Pancreas (tissue), 10 donors: ENCODE measurements around the gene NSD2. TPM values are rescaled to one million over a fixed set of nuclear protein-coding genes. Genes with fewer than 3 reads are reported as not detected.

Experiments
- ATAC-seq, 4 donors: fragments of 200-7000 bp; cut with Tn5 transposase; one replicate each; pipeline versions ENCODE4 v1.8.0 to v1.9.1; 2020; ENCODE audit warnings: mild to moderate bottlenecking in 4 of 4, moderate library complexity in 4 of 4
- DNase-seq, 6 donors: peaks; one replicate each; pipeline ENCODE4 v3.0.0-alpha.2; 2020
- FAIRE-seq: peaks from 2 replicates; lab custom pipeline; 2012; peaks lifted over from hg19 to GRCh38; lab: Jason Lieb, UNC
- H3K27ac ChIP-seq, 4 donors: fragments of 200-600 bp; sonication (generic); 1 replicate in 3 of 4; 2 replicates in 1 of 4; pipeline versions ENCODE4 v1.5.0 to v1.8.0; 2020
- H3K27me3 ChIP-seq, 4 donors: fragments of 200-600 bp; one replicate each; pipeline ENCODE4 v1.8.0; 2021
- H3K36me3 ChIP-seq, 3 donors: fragments of 200-600 bp; sonication (generic) in 1 of 3; one replicate each; pipeline versions ENCODE4 v1.5.0 to v1.8.0; 2020 to 2021
- H3K4me1 ChIP-seq, 3 donors: fragments of 200-600 bp; one replicate each; pipeline ENCODE4 v1.8.0; 2021
- H3K4me3 ChIP-seq, 4 donors: fragments of 200-600 bp; sonication (generic) in 2 of 4; one replicate each; pipeline versions ENCODE4 v1.5.0 to v1.8.0; 2020 to 2021
- H3K9me3 ChIP-seq, 4 donors: fragments of 200-600 bp; one replicate each; pipeline ENCODE4 v1.8.0; 2021
- WGBS, 2 donors: extraction: QIAGEN DNeasy Blood & Tissue Kit; methylation state at CpG; one replicate each; pipeline ENCODE4 v1.1.7; 2013; 5-methylcytosine and 5-hydroxymethylcytosine counted together
- intact Hi-C, 3 donors: fragments of 100-400 bp; cut with DNase I; formaldehyde crosslinking; loops; one replicate each; pipeline versions ENCODE4 v1.11.1 to v1.14.2; 2022
- polyA plus RNA-seq, 2 donors: library from polyadenylated mRNA; stranded (reverse); fragments of 200-250 nt; gene quantifications; one replicate each; pipeline ENCODE4 v1.2.3, GENCODE V29; 2013
- total RNA-seq, 6 donors: library from RNA; stranded (reverse); fragmentation: NEBNext Ultra II Directional in 4 of 6; extraction: Animal tissue kit (Norgen Biotek cat#: 25700) in 4 of 6; gene quantifications; one replicate each; pipeline versions ENCODE4 v1.2.1 to v1.2.4, GENCODE V29; 2021 to 2023
- TF ChIP-seq, protein P1 (sequence below), 4 donors: fragments of 200-600 bp; sonication (generic) in 3 of 4; IDR thresholded peaks; one replicate each; pipeline versions ENCODE4 v1.5.0 to v1.8.0; 2021; ENCODE audit warnings: antibody characterized with exemption in 4 of 4
- donor health status: healthy with polysubstance abuse.
- donor health status: DM: no; HTN: no; CAD: no; lungs with moderate emphysema.
- donor health status: DM: no; HTN: no; CAD: no.
- donor health status: control.
- donor health status: control.
- donor health status: Bipolar disorder and iron deficiency.
- donor health status: DM: yes; HTN: yes; CAD: no.
- donor health status: DM: no; HTN: no; CAD: no.
- donor health status: DM: no; HTN: no; CAD: no.
- donor health status: DM: yes; HTN: yes; CAD: no.

Gene NSD2
- total and polyA plus RNA-seq, 8 donors = 11.7 to 36.6 (median 22.4) TPM

DNA sequence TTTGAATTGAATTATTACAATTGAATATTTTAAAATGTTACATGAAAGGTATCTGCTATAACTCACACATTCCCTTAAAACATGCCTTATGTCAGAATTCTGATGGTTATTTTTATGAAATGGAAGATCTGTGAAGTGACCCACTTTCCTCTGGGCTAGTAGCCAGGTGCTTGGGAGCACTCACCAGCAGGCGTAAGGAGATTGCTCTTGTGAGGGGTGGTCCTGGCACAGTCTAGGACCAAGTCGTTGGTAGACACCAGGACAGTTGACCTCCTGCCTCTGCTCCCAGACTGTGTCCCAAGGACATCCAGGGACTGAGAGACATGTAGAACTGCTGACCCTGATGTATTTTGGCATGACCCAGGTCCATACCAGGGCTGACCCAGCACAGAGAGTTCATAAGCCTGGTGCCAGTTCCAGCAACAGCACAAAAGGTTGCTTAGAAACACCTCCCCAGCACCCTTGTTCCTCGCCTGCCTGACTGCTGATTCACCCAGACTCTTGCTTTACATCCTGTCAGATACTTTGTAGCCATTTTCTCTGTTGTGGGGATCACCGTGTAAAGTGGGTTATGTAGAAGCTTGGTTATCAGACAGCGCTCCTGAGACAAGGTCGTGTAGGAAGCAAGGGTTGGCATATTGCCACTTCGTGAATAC lies 89.1 kb downstream of the NSD2 start:
- Histone ChIP-seq H3K27me3 (no peaks in the 10 kb centered on the region), H3K9me3 (no peaks in the 10 kb centered on the region), H3K36me3 (peaks cover 0 to 37% (median 3%) of the 10 kb centered on the region in 3 donors), H3K4me1 (peaks cover 0 to 4% (median 0%) of the 10 kb centered on the region in 3 donors), H3K27ac (no peak overlapping the region), H3K4me3 (no peak overlapping the region)
- WGBS, 2 donors = 41 to 49% methylated on average over 7 of the region's 7 CpGs
- intact Hi-C loops = no loop called here
- ATAC-seq = peak; percentile 35 to 51 (median 46)
- TF ChIP-seq, protein P1, sequence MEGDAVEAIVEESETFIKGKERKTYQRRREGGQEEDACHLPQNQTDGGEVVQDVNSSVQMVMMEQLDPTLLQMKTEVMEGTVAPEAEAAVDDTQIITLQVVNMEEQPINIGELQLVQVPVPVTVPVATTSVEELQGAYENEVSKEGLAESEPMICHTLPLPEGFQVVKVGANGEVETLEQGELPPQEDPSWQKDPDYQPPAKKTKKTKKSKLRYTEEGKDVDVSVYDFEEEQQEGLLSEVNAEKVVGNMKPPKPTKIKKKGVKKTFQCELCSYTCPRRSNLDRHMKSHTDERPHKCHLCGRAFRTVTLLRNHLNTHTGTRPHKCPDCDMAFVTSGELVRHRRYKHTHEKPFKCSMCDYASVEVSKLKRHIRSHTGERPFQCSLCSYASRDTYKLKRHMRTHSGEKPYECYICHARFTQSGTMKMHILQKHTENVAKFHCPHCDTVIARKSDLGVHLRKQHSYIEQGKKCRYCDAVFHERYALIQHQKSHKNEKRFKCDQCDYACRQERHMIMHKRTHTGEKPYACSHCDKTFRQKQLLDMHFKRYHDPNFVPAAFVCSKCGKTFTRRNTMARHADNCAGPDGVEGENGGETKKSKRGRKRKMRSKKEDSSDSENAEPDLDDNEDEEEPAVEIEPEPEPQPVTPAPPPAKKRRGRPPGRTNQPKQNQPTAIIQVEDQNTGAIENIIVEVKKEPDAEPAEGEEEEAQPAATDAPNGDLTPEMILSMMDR (IDR thresholded peaks at IDR 0.05) = no peak
- no peak for DNase-seq
- no peak for FAIRE-seq

DNA sequence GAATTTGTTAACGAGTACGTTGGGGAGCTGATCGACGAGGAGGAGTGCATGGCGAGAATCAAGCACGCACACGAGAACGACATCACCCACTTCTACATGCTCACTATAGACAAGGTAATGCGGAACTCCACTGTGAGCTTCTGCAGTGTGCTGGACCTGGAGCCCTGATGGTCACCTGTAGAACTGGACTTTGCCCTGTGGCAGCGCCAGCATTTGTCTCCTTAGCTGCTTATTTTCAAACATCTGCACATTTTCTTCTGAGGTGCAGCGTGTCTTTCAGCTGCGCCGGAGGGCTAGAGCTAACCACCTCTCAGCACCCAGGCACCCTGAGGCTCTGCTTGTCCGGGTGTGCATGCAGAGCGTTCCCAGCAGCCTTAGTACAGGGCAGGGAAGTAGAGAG lies 89.8 kb downstream of the NSD2 start:
- intact Hi-C loops = no loop called here
- Histone ChIP-seq H3K36me3 (peaks cover 0 to 30% (median 3%) of the 10 kb centered on the region in 3 donors), H3K27me3 (no peaks in the 10 kb centered on the region), H3K4me1 (peaks cover 0 to 4% (median 0%) of the 10 kb centered on the region in 3 donors), H3K9me3 (no peaks in the 10 kb centered on the region), H3K4me3 (no peak overlapping the region), H3K27ac (no peak overlapping the region)
- ATAC-seq (peak; percentile 44 to 66 (median 52)), FAIRE-seq (no peak), DNase-seq (no peak)
- 61 to 73% methylated on average over 15 of the region's 15 CpGs for WGBS, 2 donors
- TF ChIP-seq, protein P1 (IDR thresholded peaks at IDR 0.05) = no peak

DNA sequence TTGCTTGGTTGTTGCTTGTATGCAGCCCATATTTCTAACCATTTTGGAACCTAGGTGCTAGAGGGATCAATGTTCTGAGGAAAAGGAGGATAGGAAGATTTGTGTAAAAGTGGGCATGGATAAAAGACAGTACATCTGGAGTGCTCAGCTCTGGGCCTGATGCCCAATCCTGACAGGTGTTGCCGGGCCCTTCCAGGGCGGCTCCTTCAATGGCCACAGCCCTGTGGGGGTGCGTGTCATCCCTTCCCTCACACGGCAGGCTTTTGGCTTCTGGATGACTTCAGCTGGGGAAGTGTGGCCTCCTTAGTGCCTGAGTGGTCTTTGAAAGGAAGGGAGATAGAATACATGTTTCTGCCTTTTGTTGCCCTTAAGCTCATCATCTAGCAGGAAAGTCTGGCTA lies 90.4 kb downstream of the NSD2 start:
- H3K27ac ChIP-seq = no peak overlapping the region
- H3K4me1 ChIP-seq = peaks cover 0 to 4% (median 0%) of the 10 kb centered on the region in 3 donors
- ATAC-seq (no peak), FAIRE-seq (no peak), DNase-seq (no peak)
- H3K4me3 ChIP-seq = no peak overlapping the region
- TF ChIP-seq, protein P1 (IDR thresholded peaks at IDR 0.05) = no peak
- intact Hi-C loops = no loop called here
- H3K9me3 ChIP-seq = no peaks in the 10 kb centered on the region
- H3K27me3 ChIP-seq = no peaks in the 10 kb centered on the region
- peaks cover 0 to 30% (median 3%) of the 10 kb centered on the region in 3 donors for H3K36me3 ChIP-seq
- 85 to 88% methylated on average over 4 of the region's 4 CpGs for WGBS, 2 donors

DNA sequence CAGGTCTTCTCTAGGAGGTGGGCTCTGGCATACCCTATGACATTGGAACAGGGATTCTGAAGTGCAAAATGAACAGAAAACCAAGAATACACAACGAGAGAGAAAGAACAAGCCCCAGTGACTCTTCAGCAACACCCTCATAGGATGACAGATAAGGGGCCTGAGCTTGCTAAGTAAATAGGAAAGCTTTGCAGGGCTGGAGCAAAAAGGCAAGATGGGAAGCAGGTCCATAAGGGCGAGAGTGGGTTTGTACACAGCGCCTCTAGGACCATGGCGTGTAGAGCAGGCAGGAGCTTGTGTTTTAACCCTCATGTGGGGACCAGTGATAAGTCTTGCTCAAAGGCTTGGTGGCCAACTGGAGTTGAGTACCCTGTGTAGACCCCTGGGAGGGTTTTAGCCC lies 91.8 kb downstream of the NSD2 start:
- 89 to 95% methylated on average over 4 of the region's 4 CpGs for WGBS, 2 donors
- FAIRE-seq (no peak), ATAC-seq (no peak), DNase-seq (no peak)
- no peaks in the 10 kb centered on the region for H3K27me3 ChIP-seq
- no peak overlapping the region for H3K4me3 ChIP-seq
- no peaks in the 10 kb centered on the region for H3K9me3 ChIP-seq
- TF ChIP-seq, protein P1 (IDR thresholded peaks at IDR 0.05) = no peak
- intact Hi-C loops = no loop called here
- H3K27ac ChIP-seq = no peak overlapping the region
- H3K36me3 ChIP-seq = peaks cover 0 to 26% (median 3%) of the 10 kb centered on the region in 3 donors
- peaks cover 0 to 4% (median 0%) of the 10 kb centered on the region in 3 donors for H3K4me1 ChIP-seq

DNA sequence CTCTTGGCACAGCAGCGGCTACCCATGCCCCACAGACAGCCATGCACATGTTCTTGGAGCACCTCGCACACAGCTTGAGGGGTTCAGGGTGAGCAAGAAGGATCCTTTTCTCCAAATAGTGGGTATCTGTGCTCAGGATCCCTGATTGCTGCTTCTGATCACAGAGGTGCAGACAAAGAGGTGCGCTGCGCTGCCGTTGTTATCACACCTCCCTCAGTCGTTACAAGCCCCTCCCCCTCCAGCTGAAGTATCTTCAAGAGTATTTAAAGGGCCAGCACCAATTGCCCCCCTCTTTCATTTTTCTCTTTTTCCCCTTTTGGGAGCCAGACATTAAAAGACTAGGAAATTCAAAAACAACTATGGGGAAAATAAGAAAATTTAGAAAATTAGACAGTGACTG lies 93.2 kb downstream of the NSD2 start:
- DNase-seq (no peak), ATAC-seq (no peak), FAIRE-seq (no peak)
- TF ChIP-seq, protein P1 (IDR thresholded peaks at IDR 0.05) = no peak
- peaks cover 0 to 4% (median 0%) of the 10 kb centered on the region in 3 donors for H3K4me1 ChIP-seq
- H3K4me3 ChIP-seq = no peak overlapping the region
- intact Hi-C loops = no loop called here
- H3K27ac ChIP-seq = no peak overlapping the region
- H3K36me3 ChIP-seq = peaks cover 0 to 16% (median 3%) of the 10 kb centered on the region in 3 donors
- 42 to 45% methylated on average over 6 of the region's 6 CpGs for WGBS, 2 donors
- H3K9me3 ChIP-seq = no peaks in the 10 kb centered on the region
- no peaks in the 10 kb centered on the region for H3K27me3 ChIP-seq
